Colonic mucosa (tissue), 4 donors: Measurements from ENCODE around the gene RFPL3. TPM values are rescaled to one million over a fixed set of nuclear protein-coding genes. Genes with fewer than 3 reads are reported as not detected.

Experiments
- DNase-seq: peaks from one replicate; pipeline ENCODE4 v3.0.0-alpha.2; 2020
- H3K27ac ChIP-seq: fragments of 200-600 bp; one replicate; pipeline ENCODE4 v1.8.0; 2021
- H3K27me3 ChIP-seq: fragments of 200-600 bp; one replicate; pipeline ENCODE4 v1.8.0; 2021
- H3K36me3 ChIP-seq: fragments of 200-600 bp; one replicate; pipeline ENCODE4 v1.8.0; 2021
- H3K4me1 ChIP-seq: fragments of 200-600 bp; one replicate; pipeline ENCODE4 v1.8.0; 2021; ENCODE audit warnings: mild to moderate bottlenecking
- H3K4me3 ChIP-seq: fragments of 200-600 bp; one replicate; pipeline ENCODE4 v1.8.0; 2021
- H3K9ac ChIP-seq, 2 donors: one replicate each; pipeline ENCODE4 v1.7.0; 2013; ENCODE audit warnings: control low read depth in 2 of 2, low read depth in 2 of 2, low read length in 2 of 2
- H3K9me3 ChIP-seq: fragments of 200-600 bp; one replicate; pipeline ENCODE4 v1.8.0; 2021
- intact Hi-C: fragments of 100-400 bp; cut with DNase I; formaldehyde crosslinking; loops from one replicate; pipeline ENCODE4 v1.14.1; 2022
- total RNA-seq, 2 donors: library from RNA; stranded (reverse); fragmentation: NEBNext Ultra II Directional in 1 of 2; extraction: Animal tissue kit (Norgen Biotek cat#: 25700) in 1 of 2; gene quantifications; one replicate each; pipeline ENCODE4 v1.2.1, GENCODE V29; 2021
- TF ChIP-seq, protein P1 (sequence below): fragments of 200-600 bp; IDR thresholded peaks from one replicate; pipeline ENCODE4 v1.8.0; 2022; ENCODE audit warnings: antibody characterized with exemption, mild to moderate bottlenecking
- donor health status: healthy.
- donor health status: DM: no; HTN: no; CAD: no.
- donor health status: DM: no; HTN: no; CAD: no.

The RFPL3 gene
- total RNA-seq, 2 donors from 2014 or later, result not detected

- no peaks in the 10 kb centered on the region for H3K9me3 ChIP-seq
- no peaks in the 10 kb centered on the region for H3K36me3 ChIP-seq
- H3K27me3 ChIP-seq, result no peaks in the 10 kb centered on the region
- TF ChIP-seq, protein P1, sequence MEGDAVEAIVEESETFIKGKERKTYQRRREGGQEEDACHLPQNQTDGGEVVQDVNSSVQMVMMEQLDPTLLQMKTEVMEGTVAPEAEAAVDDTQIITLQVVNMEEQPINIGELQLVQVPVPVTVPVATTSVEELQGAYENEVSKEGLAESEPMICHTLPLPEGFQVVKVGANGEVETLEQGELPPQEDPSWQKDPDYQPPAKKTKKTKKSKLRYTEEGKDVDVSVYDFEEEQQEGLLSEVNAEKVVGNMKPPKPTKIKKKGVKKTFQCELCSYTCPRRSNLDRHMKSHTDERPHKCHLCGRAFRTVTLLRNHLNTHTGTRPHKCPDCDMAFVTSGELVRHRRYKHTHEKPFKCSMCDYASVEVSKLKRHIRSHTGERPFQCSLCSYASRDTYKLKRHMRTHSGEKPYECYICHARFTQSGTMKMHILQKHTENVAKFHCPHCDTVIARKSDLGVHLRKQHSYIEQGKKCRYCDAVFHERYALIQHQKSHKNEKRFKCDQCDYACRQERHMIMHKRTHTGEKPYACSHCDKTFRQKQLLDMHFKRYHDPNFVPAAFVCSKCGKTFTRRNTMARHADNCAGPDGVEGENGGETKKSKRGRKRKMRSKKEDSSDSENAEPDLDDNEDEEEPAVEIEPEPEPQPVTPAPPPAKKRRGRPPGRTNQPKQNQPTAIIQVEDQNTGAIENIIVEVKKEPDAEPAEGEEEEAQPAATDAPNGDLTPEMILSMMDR, result no peak
- no peak overlapping the region for H3K9ac ChIP-seq
- no peak overlapping the region for H3K27ac ChIP-seq
- intact Hi-C loops, result no loop called here
- no peak for DNase-seq
- no peaks in the 10 kb centered on the region for H3K4me1 ChIP-seq
- no peak overlapping the region for H3K4me3 ChIP-seq
These were observed 25.5 kb upstream of the RFPL3 start for GRCh38 chr22:32331918-32332725.

DNA sequence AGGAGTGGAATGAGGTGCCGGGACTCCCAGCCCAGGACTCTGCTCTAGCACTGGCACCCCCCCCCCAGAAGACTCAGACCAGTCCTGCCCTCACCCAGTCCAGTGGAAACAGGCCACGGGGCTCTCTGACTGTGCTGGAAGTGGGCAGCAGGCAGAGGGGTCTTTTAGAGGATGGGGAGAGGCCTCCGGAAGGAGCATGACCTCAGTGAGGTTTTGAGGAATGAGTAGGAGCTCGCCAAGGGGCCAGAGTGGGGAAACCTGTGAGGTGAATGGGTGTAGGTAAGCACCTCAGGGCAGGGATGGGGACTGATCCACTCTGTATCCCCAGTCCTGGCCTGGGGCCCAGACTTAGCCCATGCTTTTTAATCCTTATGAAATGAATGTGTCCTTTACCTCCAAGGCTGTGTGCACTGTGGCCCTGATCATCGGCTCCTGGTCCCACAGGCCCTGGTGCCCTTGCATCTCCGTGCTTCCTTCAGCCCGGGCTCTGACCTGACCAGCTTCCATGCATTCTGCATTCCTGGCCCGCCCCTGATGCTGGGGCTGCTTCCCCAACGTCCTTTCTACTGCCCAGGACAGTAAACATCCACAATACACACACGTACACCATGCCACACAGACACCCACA is 24.4 kb upstream of the RFPL3 start:
- intact Hi-C loops, result no loop called here
- Histone ChIP-seq H3K9me3 (no peaks in the 10 kb centered on the region), H3K9ac (no peak overlapping the region), H3K4me3 (no peak overlapping the region), H3K36me3 (no peaks in the 10 kb centered on the region), H3K27ac (no peak overlapping the region), H3K27me3 (no peaks in the 10 kb centered on the region), H3K4me1 (no peaks in the 10 kb centered on the region)
- TF ChIP-seq, protein P1, result no peak
- no peak for DNase-seq

- TF ChIP-seq, protein P1, result no peak
- H3K27ac ChIP-seq, result no peak overlapping the region
- no peaks in the 10 kb centered on the region for H3K27me3 ChIP-seq
- H3K36me3 ChIP-seq, result no peaks in the 10 kb centered on the region
- no peak overlapping the region for H3K4me3 ChIP-seq
- intact Hi-C loops, result no loop called here
- no peak overlapping the region for H3K9ac ChIP-seq
- no peak for DNase-seq
- no peaks in the 10 kb centered on the region for H3K9me3 ChIP-seq
- no peaks in the 10 kb centered on the region for H3K4me1 ChIP-seq
These were observed 23.7 kb upstream of the RFPL3 start for GRCh38 chr22:32333769-32334659.

DNA sequence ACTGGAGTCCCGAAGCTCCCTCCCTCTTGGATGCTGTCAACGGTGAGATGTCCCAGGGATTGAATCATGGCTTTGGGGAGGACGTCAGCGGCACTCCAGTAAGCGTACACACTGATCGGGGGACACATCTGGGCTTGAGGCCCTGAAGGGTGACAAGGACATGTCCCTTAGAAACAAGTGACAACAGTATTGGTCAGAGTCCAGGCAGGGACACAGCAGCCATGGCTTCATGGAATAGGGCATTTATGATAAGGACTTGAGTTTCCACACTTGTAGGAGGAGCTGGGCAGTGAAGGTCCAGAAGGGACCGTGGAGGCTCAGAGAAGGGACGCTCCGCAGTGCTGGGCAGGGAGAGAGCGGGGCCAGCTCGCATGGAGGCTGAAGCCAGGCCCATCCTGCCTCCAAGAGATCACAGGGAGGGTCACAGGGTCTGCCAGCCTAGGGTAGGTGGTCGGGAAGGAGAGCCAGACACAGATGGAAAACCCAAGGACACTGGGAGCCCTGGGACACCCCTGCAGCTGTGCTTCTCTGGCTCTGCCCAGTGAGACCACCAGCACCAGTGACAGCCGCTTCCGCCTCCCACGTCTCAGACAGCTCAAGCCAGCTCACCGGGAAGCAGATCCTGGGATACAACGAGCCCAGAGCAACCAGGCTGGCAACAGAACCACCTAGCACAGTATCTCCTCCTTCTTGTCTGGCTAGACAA is 22.9 kb upstream of the RFPL3 start:
- Histone ChIP-seq H3K4me3 (no peak overlapping the region), H3K9ac (no peak overlapping the region), H3K27me3 (no peaks in the 10 kb centered on the region), H3K4me1 (no peaks in the 10 kb centered on the region), H3K36me3 (no peaks in the 10 kb centered on the region), H3K9me3 (no peaks in the 10 kb centered on the region), H3K27ac (no peak overlapping the region)
- intact Hi-C loops, result no loop called here
- DNase-seq, result no peak
- TF ChIP-seq, protein P1, result no peak

DNA sequence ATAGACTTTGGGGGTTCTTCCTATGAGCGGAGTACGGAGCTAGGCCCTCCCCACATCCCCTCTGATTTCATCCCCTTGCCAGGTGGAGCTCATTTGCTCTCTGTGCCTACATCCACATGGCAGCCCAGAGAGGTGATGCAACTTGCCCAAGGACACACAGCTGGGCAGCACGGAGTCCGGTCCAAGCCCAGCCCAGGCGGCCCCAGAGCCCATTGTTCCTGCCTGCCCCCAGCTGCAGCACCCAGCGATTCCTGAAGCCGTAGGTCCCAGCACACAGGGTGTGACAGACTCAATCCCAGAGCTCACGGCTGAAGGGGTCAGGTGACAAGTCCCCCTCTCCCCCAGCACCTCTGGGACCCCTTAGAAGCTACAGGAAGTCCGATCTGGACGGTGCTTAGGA is 22.2 kb upstream of the RFPL3 start:
- Histone ChIP-seq H3K4me1 (no peaks in the 10 kb centered on the region), H3K27ac (no peak overlapping the region), H3K9me3 (no peaks in the 10 kb centered on the region), H3K9ac (no peak overlapping the region), H3K4me3 (no peak overlapping the region), H3K36me3 (no peaks in the 10 kb centered on the region), H3K27me3 (no peaks in the 10 kb centered on the region)
- DNase-seq, result no peak
- intact Hi-C loops, result no loop called here
- TF ChIP-seq, protein P1, result no peak
